MCF 10A (cell line): ENCODE data around the gene C1orf122. TPM values are rescaled to one million over a fixed set of nuclear protein-coding genes. Genes with fewer than 3 reads are reported as not detected.

Source experiments
- BruUV-seq: library from RNA; stranded (reverse); fragments of 400-500 nt; replicated peaks from 2 replicates; lab custom pipeline; 2021; lab: Mats Ljungman, UMichigan
- CTCF ChIA-PET: fragments of 300-600 bp; sonication (Branson Sonifier 250); formaldehyde crosslinking; extraction: SDS; loops from one replicate; lab custom pipeline; 2021; ENCODE audit warnings: antibody characterized with exemption, inconsistent platforms; lab: Yijun Ruan, JAX
- POLR2A ChIA-PET: fragments of 300-600, 350-650 bp; sonication (Branson Sonifier 250); formaldehyde crosslinking; extraction: SDS; loops from one replicate; lab custom pipeline; 2020; ENCODE audit warnings: antibody characterized with exemption, inconsistent platforms; lab: Yijun Ruan, JAX
- DNase-seq: peaks from one replicate; pipeline ENCODE4 v3.0.0-alpha.2; 2018; ENCODE audit not compliant: unreplicated experiment
- H3K27ac Mint-ChIP-seq: one replicate; pipeline ENCODE4 v1.8.0; 2022; ENCODE audit warnings: mild to moderate bottlenecking, low read depth, mixed read lengths; ENCODE audit not compliant: unreplicated experiment
- H3K27me3 Mint-ChIP-seq: one replicate; pipeline ENCODE4 v1.8.0; 2022; ENCODE audit warnings: mixed read lengths; ENCODE audit not compliant: insufficient read depth, unreplicated experiment
- H3K36me3 Mint-ChIP-seq: one replicate; pipeline ENCODE4 v1.8.0; 2022; ENCODE audit warnings: mild to moderate bottlenecking, moderate library complexity, mixed read lengths; ENCODE audit not compliant: insufficient read depth, unreplicated experiment
- H3K4me1 Mint-ChIP-seq: one replicate; pipeline ENCODE4 v1.8.0; 2022; ENCODE audit warnings: mixed read lengths; ENCODE audit not compliant: insufficient read depth, unreplicated experiment
- H3K4me3 Mint-ChIP-seq: one replicate; pipeline ENCODE4 v1.8.0; 2022; ENCODE audit warnings: mild to moderate bottlenecking, moderate library complexity, mixed read lengths; ENCODE audit not compliant: unreplicated experiment
- H3K9me3 Mint-ChIP-seq: one replicate; pipeline ENCODE4 v1.8.0; 2022; ENCODE audit warnings: mixed read lengths; ENCODE audit not compliant: unreplicated experiment
- CTCF ChIP-seq: fragments of 200-600 bp; IDR thresholded peaks from one replicate; pipeline ENCODE4 v1.8.0; 2022; ENCODE audit warnings: antibody characterized with exemption, mild to moderate bottlenecking; ENCODE audit not compliant: unreplicated experiment
- intact Hi-C: fragments of 100-400 bp; cut with micrococcal nuclease; formaldehyde crosslinking; loops from 2 replicates; pipeline ENCODE4 v1.14.1; 2022
- total RNA-seq: library from RNA; stranded (reverse); gene quantifications from 2 replicates; pipeline ENCODE4 v1.2.3, GENCODE V29; 2022

C1orf122 gene
- total RNA-seq, 1 experiment from 2014 or later: 81.5 TPM

GRCh38 chr1:37811027-37811655 lies 3.6 kb downstream of the C1orf122 start:
- Mint-ChIP-seq H3K4me1 (peaks cover 10% of the 10 kb centered on the region), H3K27ac (no peak overlapping the region), H3K36me3 (peaks cover 59% of the 10 kb centered on the region), H3K27me3 (no peaks in the 10 kb centered on the region), H3K4me3 (peak overlapping the region; percentile 40), H3K9me3 (no peaks in the 10 kb centered on the region)
- peak; percentile 87 for DNase-seq
- peak; percentile 80 for TF ChIP-seq CTCF
- POLR2A ChIA-PET: interaction anchor here (0.6 to 1.6 kb wide), 2 partner anchors 15 to 51 kb away, joined by 3 to 5 read pairs; no protein-coding TSS in a partner anchor
- CTCF ChIA-PET: interaction anchor here (1.0 kb wide), 1 partner anchor 15 kb away, joined by 3 read pairs; no protein-coding TSS in a partner anchor
- intact Hi-C loops: loop anchor here (1.0 to 10.0 kb wide), 3 partner anchors 48 to 164 kb away; partner anchors contain the start of gene MTF1
- no TSS peak for BruUV-seq

GRCh38 chr1:37813529-37814145 lies 6.0 kb downstream of the C1orf122 start:
- CTCF ChIA-PET: interaction anchor here (0.6 to 1.8 kb wide), 2 partner anchors 47 to 978 kb away, joined by 3 to 5 read pairs; no protein-coding TSS in a partner anchor
- intact Hi-C loops: loop anchor here (10.0 kb wide), 1 partner anchor 161 kb away; no protein-coding TSS in a partner anchor
- Mint-ChIP-seq H3K27ac (no peak overlapping the region), H3K27me3 (no peaks in the 10 kb centered on the region), H3K36me3 (peaks cover 61% of the 10 kb centered on the region), H3K4me1 (peaks cover 10% of the 10 kb centered on the region), H3K9me3 (no peaks in the 10 kb centered on the region), H3K4me3 (no peak overlapping the region)
- BruUV-seq: TSS peak; percentile 11
- TF ChIP-seq CTCF: no peak
- no peak for DNase-seq
- POLR2A ChIA-PET: no interaction called here

- peaks cover 10% of the 10 kb centered on the region for H3K4me1 Mint-ChIP-seq
- DNase-seq: no peak
- no peaks in the 10 kb centered on the region for H3K9me3 Mint-ChIP-seq
- no peak overlapping the region for H3K4me3 Mint-ChIP-seq
- CTCF ChIA-PET: interaction anchor here (0.6 to 1.8 kb wide), 2 partner anchors 46 to 978 kb away, joined by 3 to 5 read pairs; no protein-coding TSS in a partner anchor
- no TSS peak for BruUV-seq
- H3K27me3 Mint-ChIP-seq: no peaks in the 10 kb centered on the region
- no peak for TF ChIP-seq CTCF
- H3K27ac Mint-ChIP-seq: no peak overlapping the region
- POLR2A ChIA-PET: interaction anchor here (1.1 kb wide), 1 partner anchor 117 kb away, joined by 4 read pairs; no protein-coding TSS in a partner anchor
- intact Hi-C loops: loop anchor here (10.0 kb wide), 1 partner anchor 161 kb away; no protein-coding TSS in a partner anchor
- H3K36me3 Mint-ChIP-seq: peaks cover 63% of the 10 kb centered on the region
Observed at GRCh38 chr1:37814252-37814651, 6.7 kb downstream of the C1orf122 start.

GRCh38 chr1:37817481-37817880 lies 9.9 kb downstream of the C1orf122 start:
- no peak for DNase-seq
- POLR2A ChIA-PET: interaction anchor here (1.5 to 2.3 kb wide), 2 partner anchors 10 to 11 kb away, joined by 7 to 12 read pairs; partner anchors contain the start of genes C1orf122 and YRDC
- H3K27me3 Mint-ChIP-seq: no peaks in the 10 kb centered on the region
- no peak for TF ChIP-seq CTCF
- intact Hi-C loops: loop anchor here (10.0 kb wide), 1 partner anchor 157 kb away; no protein-coding TSS in a partner anchor
- CTCF ChIA-PET: interaction anchor here (0.7 to 1.3 kb wide), 3 partner anchors 11 to 214 kb away, joined by 4 to 5 read pairs (median 5); no protein-coding TSS in a partner anchor
- no TSS peak for BruUV-seq
- no peak overlapping the region for H3K27ac Mint-ChIP-seq
- H3K4me1 Mint-ChIP-seq: no peaks in the 10 kb centered on the region
- no peaks in the 10 kb centered on the region for H3K9me3 Mint-ChIP-seq
- H3K36me3 Mint-ChIP-seq: peaks cover 66% of the 10 kb centered on the region
- no peak overlapping the region for H3K4me3 Mint-ChIP-seq
